NOMO-1 treated with DMSO at 0.1 percent for 48 hours (cell line): ENCODE results near the gene ARHGEF4.

Experiments
- DNase-seq: peaks from one replicate; lab custom pipeline; 2025; ENCODE audit not compliant: unreplicated experiment; lab: John Stamatoyannopoulos, UW

ARHGEF4 gene

GRCh38 chr2:130915595-130916437 is 79.1 kb downstream of the ARHGEF4 start:
- DNase-seq: no peak

- no peak for DNase-seq
Measured at GRCh38 chr2:130916438-130916705, 79.7 kb downstream of the ARHGEF4 start.

GRCh38 chr2:130917006-130917688 is 80.4 kb downstream of the ARHGEF4 start:
- no peak for DNase-seq

- no peak for DNase-seq
Measured at GRCh38 chr2:130918393-130918792, 81.7 kb downstream of the ARHGEF4 start.

GRCh38 chr2:130920415-130921163 is 83.9 kb downstream of the ARHGEF4 start:
- DNase-seq: no peak

GRCh38 chr2:130921164-130921476 is 84.4 kb downstream of the ARHGEF4 start:
- no peak for DNase-seq

GRCh38 chr2:130922417-130922816 is 85.7 kb downstream of the ARHGEF4 start:
- DNase-seq: no peak

- no peak for DNase-seq
Measured at GRCh38 chr2:130928385-130928784, 91.7 kb downstream of the ARHGEF4 start.

- no peak for DNase-seq
Measured at GRCh38 chr2:130930740-130931659, 94.3 kb downstream of the ARHGEF4 start.

GRCh38 chr2:130933501-130933900 is 96.8 kb downstream of the ARHGEF4 start:
- no peak for DNase-seq

- no peak for DNase-seq
Measured at GRCh38 chr2:130936451-130936850, 99.7 kb downstream of the ARHGEF4 start.

GRCh38 chr2:130947967-130948366 is 111.3 kb downstream of the ARHGEF4 start:
- no peak for DNase-seq

GRCh38 chr2:130949954-130950353 is 113.2 kb downstream of the ARHGEF4 start:
- no peak for DNase-seq

GRCh38 chr2:130951018-130951417 is 114.3 kb downstream of the ARHGEF4 start:
- no peak for DNase-seq

- DNase-seq: no peak
Measured at GRCh38 chr2:130954873-130955272, 118.2 kb downstream of the ARHGEF4 start.

GRCh38 chr2:130957915-130958314 is 121.2 kb downstream of the ARHGEF4 start:
- DNase-seq: no peak

GRCh38 chr2:130963196-130963848 is 126.6 kb downstream of the ARHGEF4 start:
- no peak for DNase-seq

GRCh38 chr2:130963849-130964793 is 127.4 kb downstream of the ARHGEF4 start:
- no peak for DNase-seq

GRCh38 chr2:130964931-130965330 is 128.2 kb downstream of the ARHGEF4 start:
- no peak for DNase-seq
